Measurements from ENCODE around the gene BAG1.

DNA sequence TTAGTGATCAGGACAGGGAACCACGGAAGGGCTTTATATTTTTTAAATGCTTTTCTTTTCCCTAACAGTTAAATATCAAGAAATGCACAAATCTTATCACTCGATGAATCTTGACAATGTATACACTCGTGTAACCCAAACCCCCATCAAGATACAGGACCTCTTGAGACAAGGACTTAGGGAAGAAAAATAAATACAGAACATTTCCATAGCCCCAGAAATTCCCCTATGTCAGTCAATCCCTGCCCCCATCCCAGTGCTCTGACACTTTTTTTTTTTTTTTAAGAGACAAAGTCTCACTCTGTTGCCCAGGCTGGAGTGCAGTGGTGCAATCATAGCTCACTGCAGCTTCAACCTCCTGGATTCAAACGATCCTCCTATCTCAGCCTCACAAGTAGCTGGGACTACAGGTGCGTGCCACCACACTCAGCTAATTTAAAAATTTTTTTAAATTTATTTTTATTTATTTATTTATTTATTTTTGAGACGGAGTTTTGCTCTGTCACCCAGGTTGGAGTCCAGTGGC, 21.8 kb downstream of the BAG1 start:
- TF ChIP-seq POLR2A (IDR thresholded peaks at IDR 0.05; ENCODE audit: low read length), result no peak
- no peak for TF ChIP-seq GATA1 (IDR thresholded peaks at IDR 0.05; ENCODE audit: low read depth, low read length)
